Trophoblast cell (in vitro differentiated cells and primary cell): ENCODE data around the gene ERCC2.

Experiments used
- DNase-seq, 2 donors: peaks; one replicate each; pipeline ENCODE4 v3.0.0-alpha.2; 2016
- H2AFZ ChIP-seq: 2 replicates; pipeline ENCODE4 v1.6.1; 2013; ENCODE audit warnings: low read length, moderate library complexity, mild to moderate bottlenecking; ENCODE audit not compliant: insufficient read depth, poor library complexity
- H2AK5ac ChIP-seq: 2 replicates; pipeline ENCODE4 v1.6.1; 2013; ENCODE audit warnings: mild to moderate bottlenecking, low read length
- H2BK120ac ChIP-seq: 2 replicates; pipeline ENCODE4 v1.6.1; 2013; ENCODE audit warnings: low read length, mild to moderate bottlenecking, moderate library complexity; ENCODE audit not compliant: insufficient read depth, poor library complexity
- H2BK12ac ChIP-seq: 2 replicates; pipeline ENCODE4 v1.6.1; 2013; ENCODE audit warnings: mild to moderate bottlenecking, low read length, moderate library complexity
- H2BK5ac ChIP-seq: 2 replicates; pipeline ENCODE4 v1.6.1; 2013; ENCODE audit warnings: low read length, low read depth, moderate library complexity, mild to moderate bottlenecking; ENCODE audit not compliant: poor library complexity
- H3K14ac ChIP-seq: 2 replicates; pipeline ENCODE4 v1.6.1; 2013; ENCODE audit warnings: mild to moderate bottlenecking, low read length
- H3K18ac ChIP-seq: 2 replicates; pipeline ENCODE4 v1.6.1; 2013; ENCODE audit warnings: mild to moderate bottlenecking, low read length
- H3K23ac ChIP-seq: 2 replicates; pipeline ENCODE4 v1.6.1; 2013; ENCODE audit warnings: low read length
- H3K27ac ChIP-seq: 2 replicates; pipeline ENCODE4 v1.5.1; 2013; ENCODE audit warnings: low read depth, mild to moderate bottlenecking, inconsistent platforms, low read length, moderate library complexity
- H3K27me3 ChIP-seq: 2 replicates; pipeline ENCODE4 v1.6.1; 2013; ENCODE audit warnings: inconsistent platforms, mild to moderate bottlenecking, low read length, moderate library complexity; ENCODE audit not compliant: insufficient read depth
- H3K36me3 ChIP-seq, 2 experiments: 1 replicate in 1 of 2; 2 replicates in 1 of 2; pipeline ENCODE4 v1.6.1; 2013; ENCODE audit warnings: low read length in 2 of 2, mild to moderate bottlenecking in 2 of 2, moderate library complexity in 1 of 2; ENCODE audit not compliant: insufficient read depth in 2 of 2, control insufficient read depth in 1 of 2
- H3K4ac ChIP-seq: 2 replicates; pipeline ENCODE4 v1.6.1; 2013; ENCODE audit warnings: low read depth, mild to moderate bottlenecking, low read length, moderate library complexity
- H3K4me1 ChIP-seq, 2 experiments: 1 replicate in 1 of 2; 2 replicates in 1 of 2; pipeline ENCODE4 v1.6.1; 2013; ENCODE audit warnings: low read length in 2 of 2, mild to moderate bottlenecking in 2 of 2, moderate library complexity in 1 of 2; ENCODE audit not compliant: insufficient read depth in 2 of 2, control insufficient read depth in 1 of 2
- H3K4me2 ChIP-seq: 2 replicates; pipeline ENCODE4 v1.6.1; 2013; ENCODE audit warnings: inconsistent platforms, mild to moderate bottlenecking, low read length, moderate library complexity
- H3K4me3 ChIP-seq: 2 replicates; pipeline ENCODE4 v1.5.1; 2013; ENCODE audit warnings: mild to moderate bottlenecking, low read depth, low read length, inconsistent platforms
- H3K79me1 ChIP-seq: one replicate; pipeline ENCODE4 v1.6.1; 2013; ENCODE audit warnings: low read length
- H3K79me2 ChIP-seq: 2 replicates; pipeline ENCODE4 v1.6.1; 2013; ENCODE audit warnings: low read length, mild to moderate bottlenecking; ENCODE audit not compliant: control insufficient read depth, insufficient read depth, poor library complexity
- H3K9ac ChIP-seq: 2 replicates; pipeline ENCODE4 v1.6.1; 2013; ENCODE audit warnings: mild to moderate bottlenecking, low read length
- H3K9me3 ChIP-seq: 2 replicates; pipeline ENCODE4 v1.6.1; 2013; ENCODE audit warnings: low read depth, mild to moderate bottlenecking, control low read depth, inconsistent platforms, low read length; ENCODE audit not compliant: insufficient read depth
- H4K12ac ChIP-seq: 2 replicates; pipeline ENCODE4 v1.6.1; 2013; ENCODE audit warnings: low read depth, mild to moderate bottlenecking, low read length, moderate library complexity
- H4K8ac ChIP-seq: 2 replicates; pipeline ENCODE4 v1.6.1; 2013; ENCODE audit warnings: low read depth, mild to moderate bottlenecking, low read length, moderate library complexity
- H4K91ac ChIP-seq: one replicate; pipeline ENCODE4 v1.6.1; 2013; ENCODE audit warnings: low read depth, mild to moderate bottlenecking, low read length, moderate library complexity
- WGBS: extraction: QIAGEN DNeasy Blood & Tissue Kit; methylation state at CpG from one replicate; pipeline ENCODE4 v1.1.7; 2013; ENCODE audit warnings: missing lambda C conversion rate; ENCODE audit not compliant: insufficient read length, insufficient coverage; ENCODE audit errors: extremely low coverage; 5-methylcytosine and 5-hydroxymethylcytosine counted together

The ERCC2 gene

DNA sequence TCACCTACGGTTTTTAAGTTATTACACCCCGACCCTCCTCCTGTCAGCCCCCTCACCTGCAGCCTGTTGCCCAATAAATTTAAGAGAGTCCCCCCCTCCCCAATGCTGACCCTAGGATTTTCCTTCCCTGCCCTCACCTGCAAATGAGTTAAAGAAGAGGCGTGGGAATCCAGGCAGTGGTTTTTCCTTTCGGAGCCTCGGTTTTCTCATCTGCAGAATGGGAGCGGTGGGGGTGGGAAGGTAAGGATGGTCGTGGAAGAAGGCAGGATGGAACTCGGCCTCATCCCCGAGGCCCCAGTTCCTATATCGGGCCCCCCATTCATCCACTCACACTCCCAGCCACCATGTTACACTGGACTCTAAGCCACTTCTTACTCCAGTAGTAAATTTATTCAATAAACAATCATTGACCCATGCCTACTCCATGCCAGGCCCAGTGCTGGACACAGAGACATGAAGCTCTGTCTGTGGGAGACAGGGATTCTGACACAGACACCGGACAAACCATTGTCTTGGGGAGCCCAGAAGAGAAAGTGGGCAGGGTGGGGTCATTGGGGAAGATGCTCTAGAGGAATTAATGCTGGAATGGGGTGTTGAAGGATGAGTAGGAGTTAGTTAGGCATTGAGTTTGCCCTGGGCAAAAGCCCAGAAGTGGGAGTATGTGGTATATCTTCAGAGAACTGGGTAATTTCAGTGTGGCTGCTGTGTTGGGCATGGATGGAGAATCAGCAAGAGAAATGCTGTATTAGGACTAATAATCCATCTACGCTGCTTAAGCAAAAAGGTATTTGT, 66.9 kb downstream of the ERCC2 start:
- Histone ChIP-seq H3K4me1 (no peaks in the 10 kb centered on the region), H3K79me1 (no peaks in the 10 kb centered on the region), H3K23ac (no peak overlapping the region), H3K36me3 (peaks cover 17 to 27% of the 10 kb centered on the region in 2 experiments), H2BK12ac (no peak overlapping the region), H2BK5ac (no peak overlapping the region), H3K27me3 (no peaks in the 10 kb centered on the region), H4K12ac (no peak overlapping the region), H3K4me3 (no peak overlapping the region), H3K79me2 (no peaks in the 10 kb centered on the region), H3K9me3 (peaks cover 8% of the 10 kb centered on the region), H3K9ac (no peak overlapping the region), H3K14ac (no peak overlapping the region), H3K27ac (no peak overlapping the region), H2AK5ac (no peak overlapping the region), H3K18ac (no peak overlapping the region), H3K4me2 (no peak overlapping the region), H4K8ac (no peak overlapping the region), H4K91ac (no peak overlapping the region), H2BK120ac (no peak overlapping the region), H2AFZ (no peak overlapping the region), H3K4ac (no peak overlapping the region)
- DNase-seq = no peak
- WGBS = no CpG with 5 or more reads among the region's 12 CpGs

DNA sequence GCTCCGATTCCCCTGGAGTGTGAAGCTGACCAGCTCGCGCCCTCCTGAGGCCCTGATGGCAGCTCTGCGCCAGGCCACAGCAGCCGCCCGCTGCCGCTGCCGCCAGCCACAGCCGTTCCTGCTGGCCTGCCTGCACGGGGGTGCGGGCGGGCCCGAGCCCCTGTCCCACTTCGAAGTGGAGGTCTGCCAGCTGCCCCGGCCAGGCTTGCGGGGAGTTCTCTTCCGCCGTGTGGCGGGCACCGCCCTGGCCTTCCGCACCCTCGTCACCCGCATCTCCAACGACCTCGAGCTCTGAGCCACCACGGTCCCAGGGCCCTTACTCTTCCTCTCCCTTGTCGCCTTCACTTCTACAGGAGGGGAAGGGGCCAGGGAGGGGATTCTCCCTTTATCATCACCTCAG, 68.0 kb downstream of the ERCC2 start:
- H4K91ac ChIP-seq = no peak overlapping the region
- H4K8ac ChIP-seq = no peak overlapping the region
- H3K4me1 ChIP-seq = no peaks in the 10 kb centered on the region

More for the DNA sequence above, 68.0 kb downstream of the ERCC2 start:
- no peak overlapping the region for H2BK5ac ChIP-seq
- no peaks in the 10 kb centered on the region for H3K79me2 ChIP-seq
- H3K4me3 ChIP-seq = no peak overlapping the region
- H3K4me2 ChIP-seq = no peak overlapping the region
- no peak overlapping the region for H2BK120ac ChIP-seq
- H2BK12ac ChIP-seq = no peak overlapping the region
- H3K27me3 ChIP-seq = no peaks in the 10 kb centered on the region
- H3K9ac ChIP-seq = no peak overlapping the region
- no peak overlapping the region for H4K12ac ChIP-seq
- H3K4ac ChIP-seq = no peak overlapping the region
- H2AK5ac ChIP-seq = no peak overlapping the region
- no peak overlapping the region for H3K23ac ChIP-seq
- WGBS = no CpG with 5 or more reads among the region's 27 CpGs
- H2AFZ ChIP-seq = no peak overlapping the region
- H3K79me1 ChIP-seq = no peaks in the 10 kb centered on the region
- DNase-seq = no peak
- peaks cover 19 to 30% of the 10 kb centered on the region in 2 experiments for H3K36me3 ChIP-seq
- no peak overlapping the region for H3K18ac ChIP-seq
- no peak overlapping the region for H3K14ac ChIP-seq
- H3K9me3 ChIP-seq = peaks cover 8% of the 10 kb centered on the region
- H3K27ac ChIP-seq = no peak overlapping the region
